WTC11 (cell line): Measurements from ENCODE around the gene SLC39A5. TPM values are rescaled to one million over a fixed set of nuclear protein-coding genes. Genes with fewer than 3 reads are reported as not detected.

Source experiments
- ATF2 ChIP-seq: sonication (generic); formaldehyde crosslinking; IDR thresholded peaks from 2 replicates; pipeline ENCODE4 v1.8.1; 2022; ENCODE audit warnings: low read depth, missing genetic modification reagents, borderline replicate concordance
- CREB1 ChIP-seq: sonication (generic); formaldehyde crosslinking; IDR thresholded peaks from 2 replicates; pipeline ENCODE4 v1.8.0; 2023; ENCODE audit warnings: mild to moderate bottlenecking, missing genetic modification reagents
- E2F1 ChIP-seq: sonication (generic); formaldehyde crosslinking; IDR thresholded peaks from 2 replicates; pipeline ENCODE4 v1.8.0; 2022; ENCODE audit warnings: mild to moderate bottlenecking, missing genetic modification reagents
- FOXJ3 ChIP-seq: sonication (generic); formaldehyde crosslinking; IDR thresholded peaks from 2 replicates; pipeline ENCODE4 v1.9.0; 2021; ENCODE audit warnings: missing genetic modification reagents, mild to moderate bottlenecking, borderline replicate concordance
- MXD4 ChIP-seq: fragments of 250-450 bp; sonication (Bioruptor Pico); IDR thresholded peaks from 2 replicates; pipeline ENCODE4 v1.8.0; 2021; ENCODE audit warnings: mild to moderate bottlenecking, moderate library complexity, borderline replicate concordance
- NR3C1 ChIP-seq: sonication (generic); formaldehyde crosslinking; conservative IDR thresholded peaks from 2 replicates; pipeline ENCODE4 v1.8.1; 2023; ENCODE audit warnings: low read depth, mild to moderate bottlenecking, missing genetic modification reagents
- TEAD4 ChIP-seq: sonication (generic); formaldehyde crosslinking; IDR thresholded peaks from 2 replicates; pipeline ENCODE4 v1.8.0; 2022; ENCODE audit warnings: mild to moderate bottlenecking, missing genetic modification reagents
- ZNF317 ChIP-seq: sonication (generic); formaldehyde crosslinking; IDR thresholded peaks from 2 replicates; pipeline ENCODE4 v1.8.1; 2023; ENCODE audit warnings: low read depth, mild to moderate bottlenecking, moderate library complexity, missing genetic modification reagents, borderline replicate concordance
- ZNF671 ChIP-seq: fragments of 250-450 bp; sonication (Bioruptor Pico); IDR thresholded peaks from 2 replicates; pipeline ENCODE4 v1.8.0; 2021; ENCODE audit warnings: mild to moderate bottlenecking
- ZSCAN18 ChIP-seq: fragments of 250-450 bp; sonication (Bioruptor Pico); IDR thresholded peaks from 2 replicates; pipeline ENCODE4 v2.1.2; 2022; ENCODE audit warnings: mild to moderate bottlenecking, moderate library complexity
- total RNA-seq: library from RNA; stranded (reverse); gene quantifications from 3 replicates; pipeline ENCODE4 v1.2.3, GENCODE V29; 2021
- TF ChIP-seq, protein P1 (sequence below): sonication (generic); formaldehyde crosslinking; IDR thresholded peaks from 2 replicates; pipeline ENCODE4 v1.8.1; 2023; ENCODE audit warnings: mild to moderate bottlenecking, missing genetic modification reagents, borderline replicate concordance
- TF ChIP-seq, protein P2 (sequence below): fragments of 200-600 bp; IDR thresholded peaks from 2 replicates; pipeline ENCODE4 v1.8.0; 2022; ENCODE audit warnings: antibody characterized with exemption
- TF ChIP-seq, protein P3 (sequence below): sonication (generic); formaldehyde crosslinking; IDR thresholded peaks from 2 replicates; pipeline ENCODE4 v1.8.1; 2022; ENCODE audit warnings: missing genetic modification reagents, borderline replicate concordance
- TF ChIP-seq, protein P4 (sequence below): sonication (generic); formaldehyde crosslinking; IDR thresholded peaks from 2 replicates; pipeline ENCODE4 v1.8.1; 2022; ENCODE audit warnings: low read depth, mild to moderate bottlenecking, moderate library complexity, missing genetic modification reagents, borderline replicate concordance

The SLC39A5 gene
- total RNA-seq, 1 experiment from 2014 or later = 0.26 TPM

- TF ChIP-seq, protein P1, sequence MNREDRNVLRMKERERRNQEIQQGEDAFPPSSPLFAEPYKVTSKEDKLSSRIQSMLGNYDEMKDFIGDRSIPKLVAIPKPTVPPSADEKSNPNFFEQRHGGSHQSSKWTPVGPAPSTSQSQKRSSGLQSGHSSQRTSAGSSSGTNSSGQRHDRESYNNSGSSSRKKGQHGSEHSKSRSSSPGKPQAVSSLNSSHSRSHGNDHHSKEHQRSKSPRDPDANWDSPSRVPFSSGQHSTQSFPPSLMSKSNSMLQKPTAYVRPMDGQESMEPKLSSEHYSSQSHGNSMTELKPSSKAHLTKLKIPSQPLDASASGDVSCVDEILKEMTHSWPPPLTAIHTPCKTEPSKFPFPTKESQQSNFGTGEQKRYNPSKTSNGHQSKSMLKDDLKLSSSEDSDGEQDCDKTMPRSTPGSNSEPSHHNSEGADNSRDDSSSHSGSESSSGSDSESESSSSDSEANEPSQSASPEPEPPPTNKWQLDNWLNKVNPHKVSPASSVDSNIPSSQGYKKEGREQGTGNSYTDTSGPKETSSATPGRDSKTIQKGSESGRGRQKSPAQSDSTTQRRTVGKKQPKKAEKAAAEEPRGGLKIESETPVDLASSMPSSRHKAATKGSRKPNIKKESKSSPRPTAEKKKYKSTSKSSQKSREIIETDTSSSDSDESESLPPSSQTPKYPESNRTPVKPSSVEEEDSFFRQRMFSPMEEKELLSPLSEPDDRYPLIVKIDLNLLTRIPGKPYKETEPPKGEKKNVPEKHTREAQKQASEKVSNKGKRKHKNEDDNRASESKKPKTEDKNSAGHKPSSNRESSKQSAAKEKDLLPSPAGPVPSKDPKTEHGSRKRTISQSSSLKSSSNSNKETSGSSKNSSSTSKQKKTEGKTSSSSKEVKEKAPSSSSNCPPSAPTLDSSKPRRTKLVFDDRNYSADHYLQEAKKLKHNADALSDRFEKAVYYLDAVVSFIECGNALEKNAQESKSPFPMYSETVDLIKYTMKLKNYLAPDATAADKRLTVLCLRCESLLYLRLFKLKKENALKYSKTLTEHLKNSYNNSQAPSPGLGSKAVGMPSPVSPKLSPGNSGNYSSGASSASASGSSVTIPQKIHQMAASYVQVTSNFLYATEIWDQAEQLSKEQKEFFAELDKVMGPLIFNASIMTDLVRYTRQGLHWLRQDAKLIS (CRISPR knock-in tag) = no peak
- TF ChIP-seq, protein P2, sequence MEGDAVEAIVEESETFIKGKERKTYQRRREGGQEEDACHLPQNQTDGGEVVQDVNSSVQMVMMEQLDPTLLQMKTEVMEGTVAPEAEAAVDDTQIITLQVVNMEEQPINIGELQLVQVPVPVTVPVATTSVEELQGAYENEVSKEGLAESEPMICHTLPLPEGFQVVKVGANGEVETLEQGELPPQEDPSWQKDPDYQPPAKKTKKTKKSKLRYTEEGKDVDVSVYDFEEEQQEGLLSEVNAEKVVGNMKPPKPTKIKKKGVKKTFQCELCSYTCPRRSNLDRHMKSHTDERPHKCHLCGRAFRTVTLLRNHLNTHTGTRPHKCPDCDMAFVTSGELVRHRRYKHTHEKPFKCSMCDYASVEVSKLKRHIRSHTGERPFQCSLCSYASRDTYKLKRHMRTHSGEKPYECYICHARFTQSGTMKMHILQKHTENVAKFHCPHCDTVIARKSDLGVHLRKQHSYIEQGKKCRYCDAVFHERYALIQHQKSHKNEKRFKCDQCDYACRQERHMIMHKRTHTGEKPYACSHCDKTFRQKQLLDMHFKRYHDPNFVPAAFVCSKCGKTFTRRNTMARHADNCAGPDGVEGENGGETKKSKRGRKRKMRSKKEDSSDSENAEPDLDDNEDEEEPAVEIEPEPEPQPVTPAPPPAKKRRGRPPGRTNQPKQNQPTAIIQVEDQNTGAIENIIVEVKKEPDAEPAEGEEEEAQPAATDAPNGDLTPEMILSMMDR = no peak
- TF ChIP-seq ATF2 (CRISPR knock-in tag) (no peak), E2F1 (CRISPR knock-in tag) (no peak), ZNF317 (no peak), ZNF671 (no peak), TEAD4 (CRISPR knock-in tag) (no peak), MXD4 (CRISPR knock-in tag) (no peak), ZSCAN18 (CRISPR knock-in tag) (no peak), FOXJ3 (CRISPR knock-in tag) (no peak), NR3C1 (CRISPR knock-in tag) (no peak), CREB1 (CRISPR knock-in tag) (no peak)
- TF ChIP-seq, protein P3, sequence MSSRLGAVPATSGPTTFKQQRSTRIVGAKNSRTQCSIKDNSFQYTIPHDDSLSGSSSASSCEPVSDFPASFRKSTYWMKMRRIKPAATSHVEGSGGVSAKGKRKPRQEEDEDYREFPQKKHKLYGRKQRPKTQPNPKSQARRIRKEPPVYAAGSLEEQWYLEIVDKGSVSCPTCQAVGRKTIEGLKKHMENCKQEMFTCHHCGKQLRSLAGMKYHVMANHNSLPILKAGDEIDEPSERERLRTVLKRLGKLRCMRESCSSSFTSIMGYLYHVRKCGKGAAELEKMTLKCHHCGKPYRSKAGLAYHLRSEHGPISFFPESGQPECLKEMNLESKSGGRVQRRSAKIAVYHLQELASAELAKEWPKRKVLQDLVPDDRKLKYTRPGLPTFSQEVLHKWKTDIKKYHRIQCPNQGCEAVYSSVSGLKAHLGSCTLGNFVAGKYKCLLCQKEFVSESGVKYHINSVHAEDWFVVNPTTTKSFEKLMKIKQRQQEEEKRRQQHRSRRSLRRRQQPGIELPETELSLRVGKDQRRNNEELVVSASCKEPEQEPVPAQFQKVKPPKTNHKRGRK = no peak
- TF ChIP-seq, protein P4, sequence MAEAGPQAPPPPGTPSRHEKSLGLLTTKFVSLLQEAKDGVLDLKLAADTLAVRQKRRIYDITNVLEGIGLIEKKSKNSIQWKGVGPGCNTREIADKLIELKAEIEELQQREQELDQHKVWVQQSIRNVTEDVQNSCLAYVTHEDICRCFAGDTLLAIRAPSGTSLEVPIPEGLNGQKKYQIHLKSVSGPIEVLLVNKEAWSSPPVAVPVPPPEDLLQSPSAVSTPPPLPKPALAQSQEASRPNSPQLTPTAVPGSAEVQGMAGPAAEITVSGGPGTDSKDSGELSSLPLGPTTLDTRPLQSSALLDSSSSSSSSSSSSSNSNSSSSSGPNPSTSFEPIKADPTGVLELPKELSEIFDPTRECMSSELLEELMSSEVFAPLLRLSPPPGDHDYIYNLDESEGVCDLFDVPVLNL (CRISPR knock-in tag) = no peak
Measured at GRCh38 chr12:56202838-56203237, 27.0 kb upstream of the SLC39A5 start (continued).
